A549 (cell line): ENCODE data around the gene ANTXR1. TPM values are rescaled to one million over a fixed set of nuclear protein-coding genes. Genes with fewer than 3 reads are reported as not detected.
A peak's percentile ranks its signal among the peaks of the same experiment; 100 is the strongest.

ENCODE experiments used
- ATAC-seq, 2 experiments: fragments of 200-7000 bp in 1 of 2; fragments of >200 bp in 1 of 2; cut with Nextera tagmentation in 1 of 2; cut with Tn5 transposase in 1 of 2; 3 replicates each; pipeline versions ENCODE4 v1.8.0 to v1.9.1; 2018 to 2020; ENCODE audit warnings: mild to moderate bottlenecking in 1 of 2, moderate library complexity in 1 of 2
- CTCF ChIA-PET: fragments of 300-600 bp; sonication (Branson Sonifier 250); formaldehyde crosslinking; extraction: SDS; loops from one replicate; lab custom pipeline; 2021; ENCODE audit warnings: antibody characterized with exemption, inconsistent platforms; lab: Yijun Ruan, JAX
- POLR2A ChIA-PET: fragments of 350-600 bp; formaldehyde crosslinking; extraction: SDS; loops from one replicate; lab custom pipeline; 2021; ENCODE audit warnings: antibody characterized with exemption, inconsistent platforms; lab: Yijun Ruan, JAX
- DNase-seq, 2 experiments: peaks; one replicate each; pipeline versions ENCODE4 v3.0.0 to v3.0.0-alpha.2; 2011 to 2016; ENCODE audit warnings: low read depth in 1 of 2, low spot score in 1 of 2
- FAIRE-seq: peaks from 2 replicates; lab custom pipeline; 2011; peaks lifted over from hg19 to GRCh38; lab: Jason Lieb, UNC
- H3K27ac ChIP-seq, 2 experiments: fragments of >200 bp; sonication (Bioruptor Twin); formaldehyde crosslinking; 3 replicates each; pipeline ENCODE4 v1.5.1; 2016 to 2017
- H3K4me1 ChIP-seq: fragments of >200 bp; sonication (Bioruptor Twin); formaldehyde crosslinking; 3 replicates; pipeline ENCODE4 v1.6.1; 2016
- H3K4me2 ChIP-seq: fragments of >200 bp; sonication (Bioruptor Twin); formaldehyde crosslinking; 3 replicates; pipeline ENCODE4 v1.6.1; 2016
- H3K4me3 ChIP-seq: fragments of >200 bp; sonication (Bioruptor Twin); formaldehyde crosslinking; 3 replicates; pipeline ENCODE4 v1.5.1; 2016
- H3K9me3 ChIP-seq: fragments of >200 bp; sonication (Bioruptor Twin); formaldehyde crosslinking; 3 replicates; pipeline ENCODE4 v1.6.1; 2016
- BHLHE40 ChIP-seq: IDR thresholded peaks from 2 replicates; pipeline ENCODE4 v1.6.1; 2012; ENCODE audit warnings: low read depth, low read length, inconsistent platforms
- CBX8 ChIP-seq: fragments of 200-600 bp; sonication (generic); IDR thresholded peaks from 2 replicates; pipeline ENCODE4 v1.6.1; 2016
- CEBPB ChIP-seq, 2 experiments: fragments of >200 bp in 1 of 2; sonication (Bioruptor Twin) in 1 of 2; formaldehyde crosslinking in 1 of 2; IDR thresholded peaks; 2 replicates each; pipeline ENCODE4 v1.6.1; 2012 to 2016
- CHD4 ChIP-seq: fragments of 200-600 bp; sonication (generic); IDR thresholded peaks from 2 replicates; pipeline ENCODE4 v1.6.1; 2016; ENCODE audit warnings: antibody characterized with exemption, mild to moderate bottlenecking, borderline replicate concordance
- EP300 ChIP-seq, 2 experiments: fragments of >200 bp; sonication (Bioruptor Twin); formaldehyde crosslinking; IDR thresholded peaks; 2 replicates in 1 of 2; 3 replicates in 1 of 2; pipeline ENCODE4 v1.6.1; 2016 to 2017
- FOSL2 ChIP-seq, 2 experiments: fragments of 450-650 bp in 1 of 2; fragments of >200 bp in 1 of 2; sonication (Bioruptor Twin) in 1 of 2; formaldehyde crosslinking; IDR thresholded peaks; 2 replicates each; pipeline versions ENCODE4 v1.5.0 to v1.6.1; 2016 to 2020; ENCODE audit warnings: mild to moderate bottlenecking in 1 of 2, moderate library complexity in 1 of 2
- FOXS1 ChIP-seq: fragments of 250-450 bp; sonication (Bioruptor Pico); IDR thresholded peaks from 2 replicates; pipeline ENCODE4 v1.5.0; 2020; ENCODE audit warnings: mild to moderate bottlenecking, moderate library complexity
- HOXA7 ChIP-seq: fragments of 250-450 bp; sonication (Bioruptor Pico); IDR thresholded peaks from 2 replicates; pipeline ENCODE4 v1.5.0; 2020; ENCODE audit warnings: mild to moderate bottlenecking, moderate library complexity
- JUN ChIP-seq, 2 experiments: fragments of >200 bp; sonication (Bioruptor Twin); formaldehyde crosslinking; IDR thresholded peaks; 2 replicates in 1 of 2; 3 replicates in 1 of 2; pipeline ENCODE4 v1.6.1; 2016 to 2017
- MYC ChIP-seq: IDR thresholded peaks from 2 replicates; pipeline ENCODE4 v1.6.1; 2012; ENCODE audit warnings: mild to moderate bottlenecking, inconsistent platforms, low read length, improper control_type of control experiment, borderline replicate concordance
- NPAS2 ChIP-seq: fragments of 250-450 bp; sonication (Bioruptor Pico); IDR thresholded peaks from 2 replicates; pipeline ENCODE4 v1.8.0; 2022; ENCODE audit warnings: mild to moderate bottlenecking, moderate library complexity, borderline replicate concordance
- RAD21 ChIP-seq, 2 experiments: fragments of >200 bp in 1 of 2; sonication (Bioruptor Twin) in 1 of 2; formaldehyde crosslinking in 1 of 2; IDR thresholded peaks in 1 of 2; conservative IDR thresholded peaks in 1 of 2; 2 replicates in 1 of 2; 3 replicates in 1 of 2; pipeline ENCODE4 v1.6.1; 2012 to 2018; ENCODE audit warnings: inconsistent platforms in 1 of 2
- RARB ChIP-seq: fragments of 250-450 bp; sonication (Bioruptor Pico); IDR thresholded peaks from 2 replicates; pipeline ENCODE4 v1.8.0; 2021; ENCODE audit warnings: mild to moderate bottlenecking, moderate library complexity
- RCOR1 ChIP-seq: fragments of 150-350 bp; IDR thresholded peaks from 2 replicates; pipeline ENCODE4 v1.6.1; 2014; ENCODE audit warnings: antibody characterized with exemption, low read length, low read depth
- SMC3 ChIP-seq: fragments of >200 bp; sonication (Bioruptor Twin); formaldehyde crosslinking; IDR thresholded peaks from 3 replicates; pipeline ENCODE4 v1.6.1; 2018; ENCODE audit warnings: inconsistent platforms
- TFCP2L1 ChIP-seq: fragments of 250-450 bp; sonication (Bioruptor Pico); IDR thresholded peaks from 2 replicates; pipeline ENCODE4 v1.5.0; 2021; ENCODE audit warnings: mild to moderate bottlenecking
- ZNF302 ChIP-seq: fragments of 250-450 bp; sonication (Bioruptor Pico); IDR thresholded peaks from 2 replicates; pipeline ENCODE4 v1.9.0; 2021; ENCODE audit warnings: inconsistent platforms, mild to moderate bottlenecking, moderate library complexity
- ZSCAN20 ChIP-seq: fragments of 250-450 bp; sonication (Bioruptor Pico); IDR thresholded peaks from 2 replicates; pipeline ENCODE4 v1.8.0; 2022; ENCODE audit warnings: mild to moderate bottlenecking, moderate library complexity
- WGBS: methylation state at CpG from one replicate; pipeline ENCODE4 v1.1.6; 2017; ENCODE audit errors: missing lambda C conversion rate; 5-methylcytosine and 5-hydroxymethylcytosine counted together
- polyA plus RNA-seq, 4 experiments: library from polyadenylated mRNA; depleted of rRNA in 3 of 4; stranded (reverse); fragments of >200 nt; fragmentation: RNase III in 1 of 4; extraction: RNeasy Plus Mini Kit Qiagen cat#74134 plus additional on column Dnase treatment in 1 of 4; gene quantifications; 2 replicates in 3 of 4; 3 replicates in 1 of 4; pipeline ENCODE4 v1.2.3, GENCODE V29; 2011 to 2017
- TF ChIP-seq, protein P1 (sequence below): fragments of 450-650 bp; IDR thresholded peaks from 2 replicates; pipeline ENCODE4 v1.6.1; 2014; ENCODE audit warnings: antibody characterized with exemption
- TF ChIP-seq, protein P2 (sequence below): fragments of >200 bp; sonication (Bioruptor Twin); formaldehyde crosslinking; IDR thresholded peaks from 3 replicates; pipeline ENCODE4 v1.6.1; 2016
- TF ChIP-seq, protein P3 (sequence below): IDR thresholded peaks from 2 replicates; pipeline ENCODE4 v1.6.1; 2012; ENCODE audit warnings: low read depth, borderline replicate concordance
- TF ChIP-seq, protein P4 (sequence below): fragments of >200 bp; sonication (Bioruptor Twin); formaldehyde crosslinking; IDR thresholded peaks from 3 replicates; pipeline ENCODE4 v1.5.1; 2016
- TF ChIP-seq, protein P5 (sequence below): fragments of 250-450 bp; sonication (Bioruptor Pico); IDR thresholded peaks from 2 replicates; pipeline ENCODE4 v1.5.0; 2021; ENCODE audit warnings: mild to moderate bottlenecking, moderate library complexity, borderline replicate concordance
- TF ChIP-seq, protein P6 (sequence below): IDR thresholded peaks from 2 replicates; pipeline ENCODE4 v1.6.1; 2012

Gene ANTXR1
- polyA plus RNA-seq, 2 of the 4 experiments (the other 2 are of a cell fraction): 161 to 194 TPM

DNA sequence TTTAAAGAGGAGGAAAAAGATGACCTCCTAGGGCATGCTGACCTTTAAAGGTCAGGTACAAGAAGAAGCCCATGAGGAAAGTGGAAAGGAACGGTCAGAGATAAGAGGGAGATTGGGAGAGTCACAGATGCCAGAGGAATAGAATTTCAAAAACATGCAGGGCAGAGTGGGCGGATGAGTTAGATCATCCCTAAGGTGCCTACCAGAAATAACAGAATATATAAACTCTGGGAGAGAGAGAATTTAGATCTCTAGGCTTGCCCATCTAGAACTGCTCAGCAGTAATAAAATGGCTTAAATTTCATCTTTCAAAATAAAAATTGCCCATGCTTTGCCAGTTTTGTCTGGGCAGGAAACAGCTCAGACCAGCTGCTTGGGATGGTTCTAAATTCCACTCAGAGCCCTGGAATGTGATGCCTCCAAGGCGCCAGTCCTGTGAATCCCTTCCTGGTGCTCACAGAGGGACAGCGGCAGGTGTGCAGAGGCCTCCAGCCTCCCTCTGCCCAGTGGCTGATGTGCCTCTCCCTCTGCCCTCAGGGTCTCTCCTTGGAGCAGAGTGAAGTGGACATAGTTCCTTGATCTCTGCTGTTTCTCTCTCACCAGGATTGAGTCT, 130.9 kb downstream of the ANTXR1 start:
- Histone ChIP-seq H3K4me2 (no peak overlapping the region), H3K4me1 (peaks cover 42% of the 10 kb centered on the region), H3K27ac (peak overlapping the region; percentile 19 to 65; a peak in 4 of 6 replicates), H3K9me3 (no peaks in the 10 kb centered on the region), H3K4me3 (no peak overlapping the region)
- no peak for TF ChIP-seq CBX8
- TF ChIP-seq RAD21 (conservative IDR thresholded peaks at IDR 0.05 in 1 of 2, IDR thresholded peaks at IDR 0.05 in 1 of 2): no peak
- no peak for TF ChIP-seq CHD4
- TF ChIP-seq EP300 (IDR thresholded peaks at IDR 0.05): no peak
- no peak for TF ChIP-seq BHLHE40
- no peak for TF ChIP-seq RCOR1
- TF ChIP-seq FOXS1 (CRISPR knock-in tag): no peak
- no peak for TF ChIP-seq CEBPB (IDR thresholded peaks at IDR 0.05)
- no peak for TF ChIP-seq NPAS2 (CRISPR knock-in tag)
- TF ChIP-seq, protein P1, sequence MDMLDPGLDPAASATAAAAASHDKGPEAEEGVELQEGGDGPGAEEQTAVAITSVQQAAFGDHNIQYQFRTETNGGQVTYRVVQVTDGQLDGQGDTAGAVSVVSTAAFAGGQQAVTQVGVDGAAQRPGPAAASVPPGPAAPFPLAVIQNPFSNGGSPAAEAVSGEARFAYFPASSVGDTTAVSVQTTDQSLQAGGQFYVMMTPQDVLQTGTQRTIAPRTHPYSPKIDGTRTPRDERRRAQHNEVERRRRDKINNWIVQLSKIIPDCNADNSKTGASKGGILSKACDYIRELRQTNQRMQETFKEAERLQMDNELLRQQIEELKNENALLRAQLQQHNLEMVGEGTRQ: no peak
- no peak for TF ChIP-seq SMC3
- 61% methylated on average over 4 of the region's 4 CpGs for WGBS
- ChIA-PET CTCF (no interaction called here), POLR2A (no interaction called here)
- no peak for DNase-seq
- no peak for FAIRE-seq
- peak in 1 of 2 experiments; percentile 27; a peak in 3 of 6 replicates for ATAC-seq

DNA sequence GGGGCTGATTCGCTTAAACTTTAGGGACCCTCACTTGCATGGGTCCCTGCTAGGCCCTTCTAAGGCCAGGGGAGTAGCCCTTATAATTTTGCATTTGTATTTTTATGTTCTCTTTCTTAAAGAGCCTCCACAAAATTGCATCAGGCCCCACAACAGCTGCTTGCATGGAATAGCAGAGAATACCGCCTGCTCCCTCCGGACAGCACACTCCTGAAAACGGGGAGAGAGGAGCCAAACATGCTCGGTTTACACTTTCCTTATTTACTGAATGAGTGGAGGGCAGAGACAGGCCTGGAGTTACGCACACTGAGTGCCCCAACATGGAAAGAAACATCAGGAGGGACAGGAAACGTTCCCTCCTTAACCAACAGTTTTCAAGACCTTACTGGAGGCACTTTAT, 132.2 kb downstream of the ANTXR1 start:
- Histone ChIP-seq H3K9me3 (no peaks in the 10 kb centered on the region), H3K4me3 (no peak overlapping the region), H3K4me1 (peaks cover 41% of the 10 kb centered on the region), H3K4me2 (no peak overlapping the region), H3K27ac (peak overlapping the region in 1 of 2 experiments; percentile 65; a peak in 2 of 6 replicates)
- 89% methylated on average over 7 of the region's 7 CpGs for WGBS
- TF ChIP-seq ZSCAN20 (CRISPR knock-in tag): no peak
- no peak for TF ChIP-seq RARB (CRISPR knock-in tag)
- TF ChIP-seq, protein P2, sequence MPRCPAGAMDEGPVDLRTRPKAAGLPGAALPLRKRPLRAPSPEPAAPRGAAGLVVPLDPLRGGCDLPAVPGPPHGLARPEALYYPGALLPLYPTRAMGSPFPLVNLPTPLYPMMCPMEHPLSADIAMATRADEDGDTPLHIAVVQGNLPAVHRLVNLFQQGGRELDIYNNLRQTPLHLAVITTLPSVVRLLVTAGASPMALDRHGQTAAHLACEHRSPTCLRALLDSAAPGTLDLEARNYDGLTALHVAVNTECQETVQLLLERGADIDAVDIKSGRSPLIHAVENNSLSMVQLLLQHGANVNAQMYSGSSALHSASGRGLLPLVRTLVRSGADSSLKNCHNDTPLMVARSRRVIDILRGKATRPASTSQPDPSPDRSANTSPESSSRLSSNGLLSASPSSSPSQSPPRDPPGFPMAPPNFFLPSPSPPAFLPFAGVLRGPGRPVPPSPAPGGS: no peak
- no peak for TF ChIP-seq RCOR1
- TF ChIP-seq, protein P3, sequence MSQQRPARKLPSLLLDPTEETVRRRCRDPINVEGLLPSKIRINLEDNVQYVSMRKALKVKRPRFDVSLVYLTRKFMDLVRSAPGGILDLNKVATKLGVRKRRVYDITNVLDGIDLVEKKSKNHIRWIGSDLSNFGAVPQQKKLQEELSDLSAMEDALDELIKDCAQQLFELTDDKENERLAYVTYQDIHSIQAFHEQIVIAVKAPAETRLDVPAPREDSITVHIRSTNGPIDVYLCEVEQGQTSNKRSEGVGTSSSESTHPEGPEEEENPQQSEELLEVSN: no peak
- TF ChIP-seq, protein P4, sequence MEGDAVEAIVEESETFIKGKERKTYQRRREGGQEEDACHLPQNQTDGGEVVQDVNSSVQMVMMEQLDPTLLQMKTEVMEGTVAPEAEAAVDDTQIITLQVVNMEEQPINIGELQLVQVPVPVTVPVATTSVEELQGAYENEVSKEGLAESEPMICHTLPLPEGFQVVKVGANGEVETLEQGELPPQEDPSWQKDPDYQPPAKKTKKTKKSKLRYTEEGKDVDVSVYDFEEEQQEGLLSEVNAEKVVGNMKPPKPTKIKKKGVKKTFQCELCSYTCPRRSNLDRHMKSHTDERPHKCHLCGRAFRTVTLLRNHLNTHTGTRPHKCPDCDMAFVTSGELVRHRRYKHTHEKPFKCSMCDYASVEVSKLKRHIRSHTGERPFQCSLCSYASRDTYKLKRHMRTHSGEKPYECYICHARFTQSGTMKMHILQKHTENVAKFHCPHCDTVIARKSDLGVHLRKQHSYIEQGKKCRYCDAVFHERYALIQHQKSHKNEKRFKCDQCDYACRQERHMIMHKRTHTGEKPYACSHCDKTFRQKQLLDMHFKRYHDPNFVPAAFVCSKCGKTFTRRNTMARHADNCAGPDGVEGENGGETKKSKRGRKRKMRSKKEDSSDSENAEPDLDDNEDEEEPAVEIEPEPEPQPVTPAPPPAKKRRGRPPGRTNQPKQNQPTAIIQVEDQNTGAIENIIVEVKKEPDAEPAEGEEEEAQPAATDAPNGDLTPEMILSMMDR: no peak
- TF ChIP-seq FOXS1 (CRISPR knock-in tag): no peak
- no peak for TF ChIP-seq TFCP2L1 (CRISPR knock-in tag)
- TF ChIP-seq ZNF302: no peak
- TF ChIP-seq, protein P5, sequence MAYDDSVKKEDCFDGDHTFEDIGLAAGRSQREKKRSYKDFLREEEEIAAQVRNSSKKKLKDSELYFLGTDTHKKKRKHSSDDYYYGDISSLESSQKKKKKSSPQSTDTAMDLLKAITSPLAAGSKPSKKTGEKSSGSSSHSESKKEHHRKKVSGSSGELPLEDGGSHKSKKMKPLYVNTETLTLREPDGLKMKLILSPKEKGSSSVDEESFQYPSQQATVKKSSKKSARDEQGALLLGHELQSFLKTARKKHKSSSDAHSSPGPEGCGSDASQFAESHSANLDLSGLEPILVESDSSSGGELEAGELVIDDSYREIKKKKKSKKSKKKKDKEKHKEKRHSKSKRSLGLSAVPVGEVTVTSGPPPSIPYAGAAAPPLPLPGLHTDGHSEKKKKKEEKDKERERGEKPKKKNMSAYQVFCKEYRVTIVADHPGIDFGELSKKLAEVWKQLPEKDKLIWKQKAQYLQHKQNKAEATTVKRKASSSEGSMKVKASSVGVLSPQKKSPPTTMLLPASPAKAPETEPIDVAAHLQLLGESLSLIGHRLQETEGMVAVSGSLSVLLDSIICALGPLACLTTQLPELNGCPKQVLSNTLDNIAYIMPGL (CRISPR knock-in tag): no peak
- no peak for TF ChIP-seq HOXA7 (CRISPR knock-in tag)
- TF ChIP-seq, protein P6, sequence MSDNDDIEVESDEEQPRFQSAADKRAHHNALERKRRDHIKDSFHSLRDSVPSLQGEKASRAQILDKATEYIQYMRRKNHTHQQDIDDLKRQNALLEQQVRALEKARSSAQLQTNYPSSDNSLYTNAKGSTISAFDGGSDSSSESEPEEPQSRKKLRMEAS: no peak
- TF ChIP-seq BHLHE40: no peak
- no peak for TF ChIP-seq MYC
- TF ChIP-seq, protein P1: no peak
- TF ChIP-seq JUN (IDR thresholded peaks at IDR 0.05): no peak
- no peak for TF ChIP-seq CBX8
- no peak for TF ChIP-seq FOSL2 (IDR thresholded peaks at IDR 0.05)
- TF ChIP-seq FOSL2 (CRISPR knock-in tag; IDR thresholded peaks at IDR 0.05): no peak
- ChIA-PET POLR2A (no interaction called here), CTCF (no interaction called here)
- ATAC-seq: no peak
- DNase-seq: no peak
- FAIRE-seq: no peak
